NCI-H2227 (cell line): ENCODE results near the gene CDKN1C.

ENCODE experiments used
- DNase-seq: peaks from one replicate; lab custom pipeline; 2025; ENCODE audit not compliant: unreplicated experiment; lab: John Stamatoyannopoulos, UW

CDKN1C gene

GRCh38 chr11:2885678-2886081 lies at the start of gene CDKN1C:
CDKN1C (minus strand) TSS chr11:2885775; CDS start chr11:2885456, 319 bp downstream.
- DNase-seq, result peak; percentile 96

DNA sequence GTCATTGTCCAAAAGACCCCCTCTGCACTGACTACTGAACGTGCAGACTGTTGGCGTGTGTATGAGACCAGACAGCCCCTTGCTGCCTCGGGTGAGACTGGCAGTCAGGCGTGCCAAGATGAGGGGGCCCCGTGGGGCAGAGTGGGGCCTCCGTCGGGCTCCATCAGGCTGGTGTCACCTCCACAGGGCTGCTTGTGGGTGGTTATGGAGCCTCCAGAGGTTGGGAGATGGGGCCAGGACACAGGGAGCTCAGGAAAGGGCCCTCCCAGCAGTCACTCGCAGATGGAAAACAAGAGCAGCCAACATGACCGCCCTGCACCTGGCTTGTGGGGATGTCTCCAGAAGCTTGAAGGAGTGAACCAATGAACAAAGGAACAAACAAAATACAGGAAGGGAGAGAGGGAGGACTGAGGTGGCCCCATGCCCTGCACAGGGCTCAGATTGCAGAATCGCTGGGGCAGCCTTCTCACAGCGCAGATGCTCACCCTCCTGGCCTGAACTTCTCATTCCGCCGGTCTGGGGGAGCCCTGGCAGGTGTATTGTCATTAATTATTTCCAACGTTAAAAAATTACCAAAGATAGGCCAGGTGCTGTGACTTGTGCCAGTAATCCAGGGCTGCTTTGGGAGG lies 49.1 kb upstream of the CDKN1C start:
- DNase-seq, result no peak

- no peak for DNase-seq
These were observed 48.5 kb upstream of the CDKN1C start for GRCh38 chr11:2934021-2934550.

DNA sequence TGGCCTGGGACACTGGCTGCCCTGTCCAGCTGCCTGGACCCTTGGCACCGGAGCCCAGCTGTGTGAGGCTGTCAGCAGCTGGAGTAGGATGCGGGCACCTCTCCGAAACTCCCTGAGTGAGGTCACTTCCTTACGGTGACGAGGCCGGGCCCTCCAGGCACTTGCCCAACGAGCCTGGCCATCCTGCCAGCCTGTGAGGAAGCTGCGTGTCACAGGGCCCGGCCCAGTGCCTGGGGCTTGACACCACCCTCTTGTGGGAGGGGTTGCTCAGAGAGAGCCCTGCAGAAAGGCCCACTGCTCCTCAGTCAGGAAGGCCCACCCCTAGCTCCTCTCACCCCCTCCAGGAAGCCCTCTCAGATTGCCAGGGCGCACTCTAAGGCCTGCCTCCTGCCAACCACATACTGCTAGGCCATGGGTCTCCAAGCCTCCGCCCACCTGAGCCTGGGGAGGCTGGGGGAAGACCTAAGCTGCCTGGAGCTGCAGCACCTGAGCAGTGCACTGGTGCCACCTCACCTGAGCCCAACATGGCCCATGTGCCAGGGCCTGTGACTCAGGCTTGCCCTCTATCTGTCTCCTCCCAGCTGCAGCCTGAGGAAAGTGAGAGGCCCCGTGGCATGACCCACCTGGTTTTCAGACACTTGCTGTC lies 47.9 kb upstream of the CDKN1C start:
- no peak for DNase-seq

DNA sequence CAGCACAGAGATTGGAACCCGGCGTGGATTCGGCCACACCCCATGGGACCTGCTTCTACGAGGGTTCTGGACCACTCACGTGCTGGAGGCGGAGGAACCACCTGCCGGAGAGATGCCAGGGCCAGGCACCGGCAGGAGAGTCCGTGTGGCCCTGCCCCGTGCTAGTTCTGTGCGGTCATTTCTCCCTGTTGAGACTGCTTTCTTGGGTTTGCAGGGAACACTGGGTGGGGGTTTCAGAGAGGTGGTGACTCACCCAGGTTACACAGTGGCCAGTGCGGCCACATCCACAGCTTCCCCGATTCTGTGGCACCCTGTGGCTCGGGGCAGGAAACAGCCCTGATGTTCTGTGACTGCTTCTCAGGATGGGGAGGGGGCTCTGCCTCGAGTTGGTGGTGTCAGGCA lies 47.3 kb upstream of the CDKN1C start:
- DNase-seq, result no peak

DNA sequence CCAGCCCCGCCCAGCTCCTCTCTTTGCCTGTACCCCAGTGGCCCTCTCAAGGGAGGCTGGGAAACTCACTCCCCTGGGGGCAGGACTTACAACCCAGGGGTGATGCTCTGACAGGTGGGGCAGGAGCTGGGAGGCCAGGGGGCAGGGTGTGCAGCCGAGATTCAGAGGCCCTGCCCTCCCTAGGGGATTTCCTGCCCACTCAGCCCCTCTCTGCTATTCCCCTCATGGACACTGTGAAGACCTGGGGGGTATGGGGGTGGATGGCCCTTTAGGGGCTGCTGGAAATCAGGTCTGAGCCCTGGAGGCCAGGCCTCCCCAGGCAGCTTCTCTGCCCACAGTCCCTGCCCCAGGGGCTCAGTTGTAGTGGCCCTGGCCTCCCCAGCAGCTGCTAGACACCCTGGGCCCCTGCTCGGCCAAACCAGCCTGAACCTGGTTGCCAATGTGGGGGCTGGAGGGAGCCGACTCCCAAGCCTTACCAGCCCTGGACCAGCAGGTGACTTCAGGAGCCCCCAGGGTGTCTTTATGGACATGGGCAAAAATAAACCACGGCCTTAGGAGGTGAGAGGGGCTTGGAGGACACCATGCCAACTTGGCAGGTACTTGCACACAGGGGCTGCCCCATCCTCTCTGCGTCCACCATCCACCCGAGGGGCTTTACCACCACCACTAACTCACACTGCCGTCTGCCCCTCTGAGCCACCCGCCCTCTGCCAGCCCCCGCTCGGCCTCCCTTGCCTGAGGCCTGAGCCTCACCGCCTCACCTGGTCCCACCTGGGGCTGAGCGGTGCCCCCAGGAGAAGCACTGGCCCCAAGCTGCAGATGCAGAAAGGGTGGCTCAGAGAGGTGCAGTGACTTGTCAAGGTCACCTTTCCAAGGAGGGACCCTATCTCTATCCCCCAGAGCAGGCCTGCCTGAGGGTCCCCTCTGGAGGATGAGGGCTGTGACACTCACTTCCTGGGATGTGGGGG lies 46.5 kb upstream of the CDKN1C start:
- DNase-seq, result no peak

- no peak for DNase-seq
These were observed 45.8 kb upstream of the CDKN1C start for GRCh38 chr11:2931420-2931746.

DNA sequence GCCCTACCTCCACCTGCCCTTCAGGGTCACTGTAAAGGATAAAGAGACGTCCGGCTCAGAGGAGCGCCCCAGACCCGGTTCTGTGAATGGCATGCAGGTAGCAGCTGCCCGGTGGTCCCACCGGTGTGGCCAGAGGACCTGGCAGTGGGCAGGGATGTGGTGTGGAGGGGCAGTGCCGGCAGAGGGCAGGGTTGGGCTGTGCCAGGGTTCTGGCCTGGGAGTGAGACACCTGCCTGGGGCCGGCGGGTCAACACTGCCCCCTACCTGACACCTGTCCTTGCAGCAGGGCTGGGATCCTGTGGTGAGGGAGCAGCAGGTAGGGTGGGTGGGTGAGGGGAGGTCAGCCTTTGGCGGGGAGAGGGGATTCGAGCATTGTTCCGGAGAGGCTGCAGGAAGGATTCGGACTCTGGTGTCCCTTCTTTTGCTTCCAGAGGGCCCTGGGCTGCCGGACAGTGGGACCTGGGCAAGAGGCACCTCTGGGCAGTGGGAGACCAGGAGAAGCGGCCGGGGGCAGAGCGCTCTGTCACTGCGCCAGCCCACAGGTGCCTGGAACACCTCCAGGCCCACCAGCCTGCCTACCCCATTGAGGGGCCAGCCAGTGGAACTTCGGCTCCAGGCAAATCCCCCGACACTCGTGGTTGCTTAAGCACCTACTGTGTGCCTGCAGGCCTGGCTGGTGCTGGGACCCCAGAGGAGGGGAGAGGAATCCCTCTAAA lies 45.3 kb upstream of the CDKN1C start:
- peak; percentile 38 for DNase-seq

DNA sequence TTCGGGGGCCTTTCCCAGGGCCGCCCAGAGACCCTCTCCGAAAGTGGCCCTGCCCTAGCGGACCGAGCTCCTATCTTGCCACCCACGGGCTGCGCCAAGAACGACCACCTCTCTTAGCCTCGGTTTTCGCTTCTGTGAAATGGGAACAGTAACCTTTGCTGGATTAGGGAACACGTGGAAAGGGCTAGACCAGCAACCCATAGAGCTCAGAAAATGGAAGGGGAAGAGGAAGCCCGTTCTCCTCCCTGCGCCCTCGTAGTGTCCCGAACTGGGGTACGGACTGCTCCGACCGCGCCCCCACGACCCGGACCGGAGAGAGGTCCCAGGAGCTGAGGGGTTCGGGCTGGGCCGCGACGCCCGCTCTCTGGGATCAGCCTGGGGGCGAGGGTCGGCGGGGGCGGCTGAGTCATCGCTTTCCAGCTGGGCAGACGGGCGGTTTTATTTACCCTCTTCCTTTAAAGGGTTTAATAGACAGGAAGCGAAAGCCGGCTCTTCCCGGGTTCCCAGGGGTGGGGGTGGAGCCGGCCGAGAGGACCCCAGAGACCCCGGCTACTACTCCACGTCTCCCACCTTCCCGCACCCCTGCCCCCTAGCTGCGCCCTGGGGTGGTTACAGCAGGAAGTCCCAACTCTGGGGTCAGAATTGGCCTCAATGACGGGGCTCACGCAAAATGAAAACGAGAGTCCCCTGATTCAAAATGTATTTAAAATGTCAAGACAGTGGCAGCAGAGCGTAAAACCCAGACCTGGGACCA lies 44.6 kb upstream of the CDKN1C start:
- peak; percentile 42 for DNase-seq

- peak; percentile 62 for DNase-seq
These were observed 44.0 kb upstream of the CDKN1C start for GRCh38 chr11:2929531-2929949.

GRCh38 chr11:2928605-2929530 lies 43.3 kb upstream of the CDKN1C start, which contains the start of gene PHLDA2:
PHLDA2 (minus strand) TSS chr11:2929420; CDS start chr11:2929364, 56 bp downstream.
- DNase-seq, result peak; percentile 65

DNA sequence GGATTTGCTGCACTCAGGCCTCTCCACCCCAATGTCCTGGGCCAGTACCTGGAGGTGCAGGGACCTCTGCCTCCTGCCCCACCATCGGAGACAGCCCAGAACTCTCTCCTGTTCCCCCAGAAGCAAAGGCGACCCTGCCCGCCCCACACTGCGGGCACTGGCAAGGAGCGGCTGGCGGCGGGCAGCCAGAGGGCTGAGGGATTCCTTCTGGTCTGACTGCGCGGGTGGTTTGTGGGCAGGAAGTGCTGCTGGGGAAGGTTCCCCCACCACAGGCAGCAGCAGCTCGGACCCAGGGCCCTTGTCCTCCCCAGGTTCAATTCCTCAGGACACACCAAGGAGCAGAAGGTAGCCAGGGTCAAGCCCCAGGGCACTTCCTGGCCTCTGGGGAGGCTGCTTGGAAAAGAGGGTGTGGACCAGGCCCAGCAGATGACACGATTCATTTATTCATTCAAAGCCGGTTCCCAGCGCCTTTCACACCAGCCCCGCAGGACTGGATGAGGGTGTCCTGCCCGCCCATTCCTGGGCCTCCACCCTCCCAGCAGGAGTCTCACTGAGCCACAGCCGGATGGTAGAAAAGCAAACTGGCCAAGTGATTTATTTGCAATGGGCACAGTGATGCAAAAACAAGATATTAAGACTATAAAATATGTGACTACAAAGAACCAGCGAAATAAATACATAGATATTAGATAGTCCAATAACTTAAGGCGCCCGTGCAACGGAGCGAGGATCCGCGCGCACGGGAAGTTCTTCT lies 42.5 kb upstream of the CDKN1C start:
- peak; percentile 33 for DNase-seq

- no peak for DNase-seq
These were observed 41.7 kb upstream of the CDKN1C start for GRCh38 chr11:2927121-2927800.

- DNase-seq, result no peak
These were observed 41.1 kb upstream of the CDKN1C start for GRCh38 chr11:2926611-2927051.

DNA sequence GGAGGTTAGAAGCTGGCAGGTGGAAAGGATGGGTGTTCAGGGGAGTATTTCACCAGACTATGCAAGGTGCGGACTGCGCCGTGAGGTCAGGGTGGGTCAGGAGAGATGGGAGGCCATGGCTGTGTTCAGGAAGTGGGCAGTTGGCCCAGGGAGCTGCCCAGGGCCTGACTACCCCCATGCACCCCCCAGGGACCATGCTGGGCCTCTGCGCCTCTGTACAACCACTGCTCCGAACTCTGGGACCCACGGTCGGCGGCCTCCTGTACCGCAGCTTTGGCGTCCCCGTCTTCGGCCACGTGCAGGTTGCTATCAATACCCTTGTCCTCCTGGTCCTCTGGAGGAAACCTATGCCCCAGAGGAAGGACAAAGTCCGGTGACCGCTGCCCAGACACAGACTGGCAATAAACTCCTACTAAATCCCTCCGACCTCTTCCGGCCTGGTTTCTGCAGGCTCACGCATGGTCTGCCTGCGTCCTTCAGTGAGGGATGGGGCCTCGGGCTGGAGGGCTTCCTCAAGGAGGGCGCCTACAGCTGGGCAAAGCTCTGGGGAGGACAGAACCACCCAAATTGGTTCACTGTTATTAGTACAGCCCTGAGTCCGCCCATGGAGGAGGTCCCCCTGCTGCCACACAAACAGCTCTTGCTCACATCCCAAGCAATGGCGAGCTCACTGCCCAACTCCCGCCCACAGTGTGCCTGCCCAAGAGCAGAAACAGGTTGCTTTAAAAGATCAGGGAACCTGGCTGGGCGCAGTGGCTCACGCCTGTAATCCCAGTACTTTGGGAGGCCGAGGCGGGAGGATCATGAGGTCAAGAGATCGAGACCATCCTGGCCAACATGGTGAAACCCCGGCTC lies 39.5 kb upstream of the CDKN1C start:
- no peak for DNase-seq

- no peak for DNase-seq
These were observed 38.8 kb upstream of the CDKN1C start for GRCh38 chr11:2924381-2924780.
